Caco-2 (cell line): ENCODE data around the gene PCDHGA5. TPM values are rescaled to one million over a fixed set of nuclear protein-coding genes. Genes with fewer than 3 reads are reported as not detected.
"Not testable (repeated sequence)": the region's sequence is repeated elsewhere in the genome, so short reads cannot be mapped to it uniquely, and the experiment has no call there.

Experiments used
- BruUV-seq: library from RNA; stranded (reverse); fragments of 400-500 nt; replicated peaks from 2 replicates; lab custom pipeline; 2021; lab: Mats Ljungman, UMichigan
- CTCF ChIA-PET: fragments of 300-600 bp; sonication (Branson Sonifier 250); formaldehyde crosslinking; loops from one replicate; lab custom pipeline; 2022; ENCODE audit warnings: antibody characterized with exemption; lab: Charles Lee
- POLR2A ChIA-PET: fragments of 300-600 bp; sonication (Branson Sonifier 250); formaldehyde crosslinking; loops from one replicate; lab custom pipeline; 2022; ENCODE audit warnings: antibody characterized with exemption; lab: Charles Lee
- DNase-seq, 2 experiments: peaks; one replicate each; pipeline versions ENCODE4 v3.0.0 to v3.0.0-alpha.2; 2020 to 2022
- H3K27me3 ChIP-seq: replicated peaks from 2 replicates; pipeline ENCODE4 v1.6.0; 2011; ENCODE audit warnings: low read length; ENCODE audit not compliant: control insufficient read depth, insufficient read depth
- H3K36me3 ChIP-seq: 2 replicates; pipeline ENCODE4 v1.5.1; 2011; ENCODE audit warnings: low read length; ENCODE audit not compliant: control insufficient read depth, insufficient read depth
- H3K4me1 ChIP-seq: fragments of 250-450 bp; sonication (Bioruptor Pico); 2 replicates; pipeline ENCODE4 v1.5.1; 2020; ENCODE audit warnings: mild to moderate bottlenecking
- H3K4me3 ChIP-seq: 2 replicates; pipeline ENCODE4 v1.5.1; 2011; ENCODE audit warnings: low read depth, mild to moderate bottlenecking, control low read depth, low read length
- H3K9me3 ChIP-seq: fragments of 250-450 bp; sonication (Bioruptor Pico); 2 replicates; pipeline ENCODE4 v1.5.1; 2020; ENCODE audit warnings: mild to moderate bottlenecking, moderate library complexity
- H3K27ac Mint-ChIP-seq: one replicate; pipeline ENCODE4 v1.8.0; 2022; ENCODE audit warnings: mixed read lengths; ENCODE audit not compliant: unreplicated experiment
- H3K27me3 Mint-ChIP-seq: one replicate; pipeline ENCODE4 v1.8.0; 2022; ENCODE audit warnings: mixed read lengths; ENCODE audit not compliant: insufficient read depth, unreplicated experiment
- H3K36me3 Mint-ChIP-seq: one replicate; pipeline ENCODE4 v1.8.0; 2022; ENCODE audit warnings: mild to moderate bottlenecking, mixed read lengths; ENCODE audit not compliant: insufficient read depth, unreplicated experiment
- H3K4me1 Mint-ChIP-seq: one replicate; pipeline ENCODE4 v1.8.0; 2022; ENCODE audit warnings: low read depth, mixed read lengths; ENCODE audit not compliant: unreplicated experiment
- H3K4me3 Mint-ChIP-seq: one replicate; pipeline ENCODE4 v1.8.0; 2022; ENCODE audit warnings: mild to moderate bottlenecking, moderate library complexity, mixed read lengths; ENCODE audit not compliant: unreplicated experiment
- H3K9me3 Mint-ChIP-seq: one replicate; pipeline ENCODE4 v1.8.0; 2022; ENCODE audit warnings: mixed read lengths; ENCODE audit not compliant: unreplicated experiment
- intact Hi-C: fragments of 100-400 bp; cut with micrococcal nuclease; formaldehyde crosslinking; loops from one replicate; pipeline ENCODE4 v1.10.0; 2022; ENCODE audit not compliant: unreplicated experiment
- total RNA-seq: library from RNA; stranded (reverse); gene quantifications from 2 replicates; pipeline ENCODE4 v1.2.3, GENCODE V29; 2022
- TF ChIP-seq, protein P1 (sequence below), 2 experiments: fragments of 200-600 bp in 1 of 2; IDR thresholded peaks; 1 replicate in 1 of 2; 2 replicates in 1 of 2; pipeline versions ENCODE4 v1.5.1 to v1.8.0; 2011 to 2022; ENCODE audit warnings: antibody characterized with exemption in 1 of 2, control low read depth in 1 of 2, inconsistent platforms in 1 of 2, low read depth in 1 of 2, low read length in 1 of 2, mild to moderate bottlenecking in 1 of 2, moderate library complexity in 1 of 2; ENCODE audit not compliant: insufficient read depth in 1 of 2, severe bottlenecking in 1 of 2, unreplicated experiment in 1 of 2

PCDHGA5 gene
- total RNA-seq, 1 experiment from 2014 or later, result 0.57 TPM

DNA sequence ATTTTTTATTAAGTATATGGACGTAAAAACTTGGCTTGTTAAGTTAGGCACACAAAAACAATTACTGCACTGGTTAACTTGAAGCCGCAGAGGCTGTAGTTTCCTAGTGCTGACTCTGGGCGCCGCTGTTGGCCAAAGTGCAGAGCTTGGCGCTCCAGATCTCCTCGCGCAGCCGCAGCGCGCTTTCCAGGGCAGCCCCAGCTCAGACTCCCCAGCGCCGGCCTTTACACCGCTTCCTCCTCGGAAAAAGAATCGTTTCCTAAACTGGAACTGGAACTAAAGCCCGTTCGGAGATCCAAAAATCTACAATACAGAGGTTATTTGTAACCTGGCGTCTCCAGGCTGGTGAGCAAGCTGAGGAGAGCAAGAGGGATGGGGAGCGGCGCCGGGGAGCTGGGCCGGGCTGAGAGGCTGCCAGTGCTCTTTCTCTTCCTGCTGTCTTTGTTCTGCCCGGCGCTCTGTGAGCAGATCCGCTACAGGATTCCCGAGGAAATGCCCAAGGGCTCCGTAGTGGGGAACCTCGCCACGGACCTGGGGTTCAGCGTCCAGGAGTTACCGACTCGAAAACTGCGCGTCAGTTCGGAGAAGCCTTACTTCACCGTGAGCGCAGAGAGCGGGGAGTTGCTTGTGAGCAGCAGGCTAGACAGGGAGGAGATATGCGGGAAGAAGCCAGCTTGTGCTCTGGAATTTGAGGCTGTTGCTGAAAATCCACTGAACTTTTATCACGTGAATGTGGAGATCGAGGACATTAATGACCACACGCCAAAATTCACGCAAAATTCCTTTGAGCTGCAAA, 34.0 kb downstream of the PCDHGA5 start, which contains the start of gene PCDHGB5:
Gene PCDHGB5, plus strand, starts transcription at position 192 of the 796 bp plus-strand sequence. Its CDS starts 181 bp downstream, at position 373.
- POLR2A ChIA-PET, result interaction anchor here (1.3 kb wide), 1 partner anchor 167 kb away, joined by 3 read pairs; no protein-coding TSS in a partner anchor
- H3K4me3 Mint-ChIP-seq, result peak within 1 kb of the TSS; percentile 69
- peak; percentile 60 to 70 for DNase-seq
- H3K27me3 ChIP-seq, H3K27ac Mint-ChIP-seq, BruUV-seq, H3K27me3 Mint-ChIP-seq, H3K36me3 Mint-ChIP-seq, H3K36me3 ChIP-seq, H3K4me1 Mint-ChIP-seq, H3K4me1 ChIP-seq: not testable (repeated sequence)
- CTCF ChIA-PET, result interaction anchor here (0.6 to 2.1 kb wide), 10 partner anchors 9 to 175 kb away, joined by 3 to 17 read pairs (median 5); partner anchors contain the start of genes PCDHB14, PCDHGB1 and PCDHGB3
- H3K9me3 ChIP-seq, result peaks cover 17% of the 10 kb centered on the region
- TF ChIP-seq, protein P1, sequence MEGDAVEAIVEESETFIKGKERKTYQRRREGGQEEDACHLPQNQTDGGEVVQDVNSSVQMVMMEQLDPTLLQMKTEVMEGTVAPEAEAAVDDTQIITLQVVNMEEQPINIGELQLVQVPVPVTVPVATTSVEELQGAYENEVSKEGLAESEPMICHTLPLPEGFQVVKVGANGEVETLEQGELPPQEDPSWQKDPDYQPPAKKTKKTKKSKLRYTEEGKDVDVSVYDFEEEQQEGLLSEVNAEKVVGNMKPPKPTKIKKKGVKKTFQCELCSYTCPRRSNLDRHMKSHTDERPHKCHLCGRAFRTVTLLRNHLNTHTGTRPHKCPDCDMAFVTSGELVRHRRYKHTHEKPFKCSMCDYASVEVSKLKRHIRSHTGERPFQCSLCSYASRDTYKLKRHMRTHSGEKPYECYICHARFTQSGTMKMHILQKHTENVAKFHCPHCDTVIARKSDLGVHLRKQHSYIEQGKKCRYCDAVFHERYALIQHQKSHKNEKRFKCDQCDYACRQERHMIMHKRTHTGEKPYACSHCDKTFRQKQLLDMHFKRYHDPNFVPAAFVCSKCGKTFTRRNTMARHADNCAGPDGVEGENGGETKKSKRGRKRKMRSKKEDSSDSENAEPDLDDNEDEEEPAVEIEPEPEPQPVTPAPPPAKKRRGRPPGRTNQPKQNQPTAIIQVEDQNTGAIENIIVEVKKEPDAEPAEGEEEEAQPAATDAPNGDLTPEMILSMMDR (IDR thresholded peaks at IDR 0.05; ENCODE audit: insufficient read depth in 1 of 2, low read depth in 1 of 2, low read length in 1 of 2, severe bottlenecking in 1 of 2, unreplicated experiment in 1 of 2), result peak; percentile 58 to 66
- intact Hi-C loops, result loop anchor here (1.0 kb wide), 1 partner anchor 159 kb away; no protein-coding TSS in a partner anchor
- H3K9me3 Mint-ChIP-seq, result peaks cover 11% of the 10 kb centered on the region
- H3K4me3 ChIP-seq, result peak within 1 kb of the TSS; percentile 47

DNA sequence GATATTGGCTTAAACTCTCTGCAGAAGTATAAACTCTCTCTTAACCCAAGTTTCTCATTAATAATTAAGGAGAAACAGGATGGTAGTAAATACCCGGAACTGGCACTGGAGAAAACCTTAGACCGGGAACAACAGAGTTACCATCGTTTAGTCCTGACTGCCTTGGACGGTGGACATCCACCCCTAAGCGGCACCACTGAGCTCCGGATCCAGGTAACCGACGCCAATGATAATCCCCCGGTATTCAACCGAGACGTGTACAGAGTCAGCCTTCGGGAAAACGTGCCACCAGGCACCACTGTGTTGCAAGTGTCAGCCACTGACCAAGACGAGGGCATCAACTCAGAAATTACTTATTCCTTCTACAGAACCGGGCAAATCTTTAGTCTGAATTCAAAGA, 34.6 kb downstream of the PCDHGA5 start:
- no peaks in the 10 kb centered on the region for H3K36me3 ChIP-seq
- no peaks in the 10 kb centered on the region for H3K27me3 ChIP-seq
- ChIA-PET CTCF (interaction anchor here (0.6 to 2.1 kb wide), 3 partner anchors 126 to 165 kb away, joined by 4 to 9 read pairs (median 6); no protein-coding TSS in a partner anchor), POLR2A (no interaction called here)
- H3K4me3 ChIP-seq, result no peak overlapping the region
- Mint-ChIP-seq H3K27ac (no peak overlapping the region), H3K9me3 (peaks cover 11% of the 10 kb centered on the region), H3K36me3 (peaks cover 14% of the 10 kb centered on the region), H3K4me1 (no peaks in the 10 kb centered on the region), H3K27me3 (no peaks in the 10 kb centered on the region), H3K4me3 (peak overlapping the region; percentile 28)
- intact Hi-C loops, result no loop called here
- TF ChIP-seq, protein P1 (IDR thresholded peaks at IDR 0.05; ENCODE audit: insufficient read depth in 1 of 2, low read depth in 1 of 2, low read length in 1 of 2, severe bottlenecking in 1 of 2, unreplicated experiment in 1 of 2), result no peak
- TSS peak; percentile 45 for BruUV-seq
- H3K4me1 ChIP-seq, result no peaks in the 10 kb centered on the region
- H3K9me3 ChIP-seq, result peaks cover 17% of the 10 kb centered on the region
- DNase-seq, result no peak

DNA sequence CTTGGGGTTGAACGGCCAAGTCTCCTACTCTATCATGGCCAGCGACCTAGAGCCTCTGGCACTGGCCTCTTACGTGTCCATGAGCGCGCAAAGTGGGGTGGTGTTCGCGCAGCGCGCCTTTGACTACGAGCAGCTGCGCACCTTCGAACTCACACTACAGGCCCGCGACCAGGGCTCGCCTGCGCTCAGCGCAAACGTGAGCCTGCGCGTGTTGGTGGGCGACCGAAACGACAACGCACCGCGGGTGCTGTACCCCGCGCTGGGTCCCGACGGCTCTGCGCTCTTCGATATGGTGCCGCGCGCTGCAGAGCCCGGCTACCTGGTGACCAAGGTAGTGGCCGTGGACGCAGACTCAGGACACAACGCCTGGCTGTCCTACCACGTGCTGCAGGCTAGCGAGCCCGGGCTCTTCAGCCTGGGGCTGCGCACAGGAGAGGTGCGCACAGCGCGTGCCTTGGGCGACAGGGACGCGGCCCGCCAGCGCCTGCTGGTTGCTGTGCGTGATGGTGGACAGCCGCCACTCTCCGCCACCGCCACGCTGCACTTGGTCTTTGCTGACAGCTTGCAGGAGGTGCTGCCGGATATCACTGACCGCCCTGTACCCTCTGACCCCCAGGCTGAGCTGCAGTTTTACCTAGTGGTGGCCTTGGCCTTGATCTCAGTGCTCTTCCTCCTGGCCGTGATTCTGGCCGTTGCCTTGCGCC, 35.7 kb downstream of the PCDHGA5 start:
- H3K36me3 ChIP-seq, result no peaks in the 10 kb centered on the region
- TF ChIP-seq, protein P1 (IDR thresholded peaks at IDR 0.05; ENCODE audit: insufficient read depth in 1 of 2, low read depth in 1 of 2, low read length in 1 of 2, severe bottlenecking in 1 of 2, unreplicated experiment in 1 of 2), result no peak
- Mint-ChIP-seq H3K9me3 (peaks cover 11% of the 10 kb centered on the region), H3K4me1 (no peaks in the 10 kb centered on the region), H3K27me3 (no peaks in the 10 kb centered on the region), H3K4me3 (peak overlapping the region; percentile 51), H3K27ac (no peak overlapping the region), H3K36me3 (peaks cover 17% of the 10 kb centered on the region)
- DNase-seq, result no peak
- ChIA-PET CTCF (interaction anchor here (0.9 kb wide), 1 partner anchor 164 kb away, joined by 4 read pairs; no protein-coding TSS in a partner anchor), POLR2A (no interaction called here)
- H3K9me3 ChIP-seq, result peaks cover 17% of the 10 kb centered on the region
- no peaks in the 10 kb centered on the region for H3K27me3 ChIP-seq
- BruUV-seq, result no TSS peak
- H3K4me1 ChIP-seq, result no peaks in the 10 kb centered on the region
- no peak overlapping the region for H3K4me3 ChIP-seq
- intact Hi-C loops, result no loop called here
